PFSK-1 (cell line): ENCODE data around the gene CEP57L1.

Source experiments
- FOXP2 ChIP-seq: optimal IDR thresholded peaks from 2 replicates; pipeline ENCODE3; 2011; ENCODE audit warnings: borderline replicate concordance, control low read depth, inconsistent platforms; ENCODE audit not compliant: insufficient read depth; ENCODE audit errors: extremely low read length, extremely low read depth
- POLR2AphosphoS5 ChIP-seq: IDR thresholded peaks from 2 replicates; pipeline ENCODE4 v1.6.1; 2012; ENCODE audit warnings: low read depth, mild to moderate bottlenecking, control low read depth, low read length, moderate library complexity
- REST ChIP-seq, 2 experiments: IDR thresholded peaks; 2 replicates each; pipeline versions ENCODE4 v1.6.1 to v1.8.0; 2011 to 2012; ENCODE audit warnings: low read depth in 2 of 2, low read length in 2 of 2, control low read depth in 1 of 2, inconsistent platforms in 1 of 2, mild to moderate bottlenecking in 1 of 2, moderate library complexity in 1 of 2; ENCODE audit not compliant: insufficient read depth in 1 of 2
- SIN3A ChIP-seq: IDR thresholded peaks from 2 replicates; pipeline ENCODE4 v1.6.1; 2012; ENCODE audit warnings: mild to moderate bottlenecking, low read length, moderate library complexity, borderline replicate concordance; ENCODE audit not compliant: insufficient read depth
- TAF1 ChIP-seq: IDR thresholded peaks from 2 replicates; pipeline ENCODE4 v1.6.1; 2012; ENCODE audit warnings: low read length, control low read depth, borderline replicate concordance; ENCODE audit not compliant: insufficient read depth

CEP57L1 gene

GRCh38 chr6:109167562-109167961 is 72.3 kb downstream of the CEP57L1 start:
- TF ChIP-seq FOXP2 (no peak), REST (IDR thresholded peaks at IDR 0.05; ENCODE audit: insufficient read depth in 1 of 2, low read depth in 2 of 2, low read length in 2 of 2) (no peak), POLR2AphosphoS5 (no peak), TAF1 (no peak), SIN3A (no peak)

DNA sequence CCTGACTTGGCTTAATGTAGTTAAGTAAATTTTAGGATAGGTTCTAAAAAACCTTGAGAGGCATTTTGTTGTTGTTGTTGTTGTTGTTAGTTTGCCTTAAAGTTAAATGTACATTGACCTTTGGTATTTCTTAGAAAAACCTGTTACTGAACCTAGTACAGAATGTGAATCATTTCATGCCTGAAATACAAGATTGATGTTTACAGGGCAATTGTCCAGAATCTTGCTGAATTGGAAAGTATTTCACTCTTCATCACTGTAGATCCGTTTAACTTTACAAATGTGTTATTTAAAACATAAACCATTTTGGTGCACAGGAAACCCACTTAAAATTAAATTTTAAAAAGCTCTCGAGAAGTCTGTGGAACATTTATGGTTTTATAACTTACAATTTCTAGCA is 75.0 kb downstream of the CEP57L1 start:
- no peak for TF ChIP-seq POLR2AphosphoS5
- no peak for TF ChIP-seq REST (IDR thresholded peaks at IDR 0.05; ENCODE audit: insufficient read depth in 1 of 2, low read depth in 2 of 2, low read length in 2 of 2)
- TF ChIP-seq TAF1: no peak

GRCh38 chr6:109172101-109172746 is 76.9 kb downstream of the CEP57L1 start:
- TF ChIP-seq FOXP2 (no peak), REST (IDR thresholded peaks at IDR 0.05; ENCODE audit: insufficient read depth in 1 of 2, low read depth in 2 of 2, low read length in 2 of 2) (no peak), SIN3A (no peak), TAF1 (no peak), POLR2AphosphoS5 (no peak)

DNA sequence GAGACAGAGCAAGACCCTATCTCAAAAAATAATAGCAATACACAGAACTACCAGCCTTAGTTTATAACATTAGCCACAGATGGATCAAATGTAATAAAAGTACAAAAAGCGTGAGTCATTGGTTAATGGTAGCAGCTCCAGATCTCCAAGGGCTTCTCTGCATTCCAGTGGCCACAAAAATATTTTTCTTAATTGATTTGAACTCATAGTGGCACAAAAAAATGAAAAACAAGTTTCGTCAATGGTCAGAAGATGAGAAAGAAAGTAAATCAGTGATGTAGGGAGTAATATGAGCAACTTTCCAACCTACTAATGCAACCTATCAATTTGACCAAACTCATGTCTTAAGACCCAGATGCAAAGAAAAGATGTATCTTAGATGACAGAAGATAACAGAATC is 79.6 kb downstream of the CEP57L1 start:
- no peak for TF ChIP-seq FOXP2
- no peak for TF ChIP-seq POLR2AphosphoS5
- no peak for TF ChIP-seq REST (IDR thresholded peaks at IDR 0.05; ENCODE audit: insufficient read depth in 1 of 2, low read depth in 2 of 2, low read length in 2 of 2)

DNA sequence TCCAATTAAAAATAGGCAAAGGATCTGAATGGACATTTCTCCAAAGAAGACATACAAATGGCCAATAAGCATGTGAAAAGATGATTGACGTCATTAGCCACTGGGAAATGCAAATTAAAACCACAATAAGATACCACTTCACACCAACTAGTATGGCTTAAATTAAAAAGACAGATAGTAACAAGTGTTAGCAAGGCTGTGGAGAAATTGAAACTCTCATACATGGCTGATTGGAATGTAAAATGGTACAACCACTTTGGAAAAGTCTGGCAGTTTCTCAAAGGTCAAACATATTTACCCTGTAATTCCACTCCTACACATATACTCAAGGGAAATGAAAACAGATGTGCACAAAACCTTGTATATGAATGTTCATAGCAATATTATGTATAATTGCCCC is 83.6 kb downstream of the CEP57L1 start:
- TF ChIP-seq POLR2AphosphoS5 (no peak), TAF1 (no peak), FOXP2 (no peak), SIN3A (no peak), REST (IDR thresholded peaks at IDR 0.05; ENCODE audit: insufficient read depth in 1 of 2, low read depth in 2 of 2, low read length in 2 of 2) (no peak)
